ENCODE results near the gene DCT.

GRCh38 chr13:94454906-94455305 lies 24.6 kb downstream of the DCT start:
- TF ChIP-seq RAD21 (IDR thresholded peaks at IDR 0.05; ENCODE audit: low read length) (no peak), RCOR1 (IDR thresholded peaks at IDR 0.05; ENCODE audit: insufficient replicate concordance, low read length) (no peak), POLR2A (IDR thresholded peaks at IDR 0.05; ENCODE audit: low read depth, low read length) (no peak), CTCF (conservative IDR thresholded peaks at IDR 0.05; ENCODE audit: low read depth, low read length) (no peak), CEBPB (IDR thresholded peaks at IDR 0.05; ENCODE audit: low read depth, low read length) (no peak), MAFK (IDR thresholded peaks at IDR 0.05; ENCODE audit: low read depth, low read length) (no peak), BHLHE40 (IDR thresholded peaks at IDR 0.05; ENCODE audit: low read depth, low read length) (no peak)
- TF ChIP-seq, protein P1, sequence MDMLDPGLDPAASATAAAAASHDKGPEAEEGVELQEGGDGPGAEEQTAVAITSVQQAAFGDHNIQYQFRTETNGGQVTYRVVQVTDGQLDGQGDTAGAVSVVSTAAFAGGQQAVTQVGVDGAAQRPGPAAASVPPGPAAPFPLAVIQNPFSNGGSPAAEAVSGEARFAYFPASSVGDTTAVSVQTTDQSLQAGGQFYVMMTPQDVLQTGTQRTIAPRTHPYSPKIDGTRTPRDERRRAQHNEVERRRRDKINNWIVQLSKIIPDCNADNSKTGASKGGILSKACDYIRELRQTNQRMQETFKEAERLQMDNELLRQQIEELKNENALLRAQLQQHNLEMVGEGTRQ (IDR thresholded peaks at IDR 0.05; ENCODE audit: low read depth, low read length), result no peak
- TF ChIP-seq, protein P2, sequence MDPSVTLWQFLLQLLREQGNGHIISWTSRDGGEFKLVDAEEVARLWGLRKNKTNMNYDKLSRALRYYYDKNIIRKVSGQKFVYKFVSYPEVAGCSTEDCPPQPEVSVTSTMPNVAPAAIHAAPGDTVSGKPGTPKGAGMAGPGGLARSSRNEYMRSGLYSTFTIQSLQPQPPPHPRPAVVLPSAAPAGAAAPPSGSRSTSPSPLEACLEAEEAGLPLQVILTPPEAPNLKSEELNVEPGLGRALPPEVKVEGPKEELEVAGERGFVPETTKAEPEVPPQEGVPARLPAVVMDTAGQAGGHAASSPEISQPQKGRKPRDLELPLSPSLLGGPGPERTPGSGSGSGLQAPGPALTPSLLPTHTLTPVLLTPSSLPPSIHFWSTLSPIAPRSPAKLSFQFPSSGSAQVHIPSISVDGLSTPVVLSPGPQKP (IDR thresholded peaks at IDR 0.05; ENCODE audit: borderline replicate concordance, low read depth, low read length), result no peak

Measured in IMR-90 (cell line).